ENCODE data around the gene FILIP1L. TPM values are rescaled to one million over a fixed set of nuclear protein-coding genes. Genes with fewer than 3 reads are reported as not detected.

The FILIP1L gene
- total and polyA plus RNA-seq, 2 of the 13 experiments (the other 11 are each of a cell fraction or from before 2014, with no cell fraction given), result 8.1 to 187 TPM

DNA sequence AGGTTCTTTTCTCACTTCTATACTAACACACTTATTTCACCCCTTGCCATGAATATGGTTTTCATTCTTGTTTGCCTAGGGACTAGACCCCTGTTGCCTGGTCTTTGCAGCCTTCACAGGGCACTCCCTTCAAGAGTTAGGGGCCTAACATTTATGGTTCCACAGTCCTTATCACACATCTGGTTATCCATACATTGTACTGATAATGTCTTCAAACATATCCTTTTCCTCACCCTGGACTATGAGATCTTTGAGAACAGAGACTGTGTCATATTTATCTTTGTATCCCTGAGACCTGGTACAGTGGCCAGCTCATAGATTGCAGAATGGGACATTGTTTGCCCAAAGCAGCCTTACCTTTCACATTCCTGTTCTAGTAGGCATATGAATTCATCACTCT is 190.4 kb downstream of the FILIP1L start (continued):
- TF ChIP-seq RBM39 (IDR thresholded peaks at IDR 0.05; ENCODE audit: low read depth, low read length, poor library complexity, severe bottlenecking), result no peak
- no peak for TF ChIP-seq ZMYM3 (CRISPR knock-in tag; IDR thresholded peaks at IDR 0.05)
- TF ChIP-seq, protein P1, sequence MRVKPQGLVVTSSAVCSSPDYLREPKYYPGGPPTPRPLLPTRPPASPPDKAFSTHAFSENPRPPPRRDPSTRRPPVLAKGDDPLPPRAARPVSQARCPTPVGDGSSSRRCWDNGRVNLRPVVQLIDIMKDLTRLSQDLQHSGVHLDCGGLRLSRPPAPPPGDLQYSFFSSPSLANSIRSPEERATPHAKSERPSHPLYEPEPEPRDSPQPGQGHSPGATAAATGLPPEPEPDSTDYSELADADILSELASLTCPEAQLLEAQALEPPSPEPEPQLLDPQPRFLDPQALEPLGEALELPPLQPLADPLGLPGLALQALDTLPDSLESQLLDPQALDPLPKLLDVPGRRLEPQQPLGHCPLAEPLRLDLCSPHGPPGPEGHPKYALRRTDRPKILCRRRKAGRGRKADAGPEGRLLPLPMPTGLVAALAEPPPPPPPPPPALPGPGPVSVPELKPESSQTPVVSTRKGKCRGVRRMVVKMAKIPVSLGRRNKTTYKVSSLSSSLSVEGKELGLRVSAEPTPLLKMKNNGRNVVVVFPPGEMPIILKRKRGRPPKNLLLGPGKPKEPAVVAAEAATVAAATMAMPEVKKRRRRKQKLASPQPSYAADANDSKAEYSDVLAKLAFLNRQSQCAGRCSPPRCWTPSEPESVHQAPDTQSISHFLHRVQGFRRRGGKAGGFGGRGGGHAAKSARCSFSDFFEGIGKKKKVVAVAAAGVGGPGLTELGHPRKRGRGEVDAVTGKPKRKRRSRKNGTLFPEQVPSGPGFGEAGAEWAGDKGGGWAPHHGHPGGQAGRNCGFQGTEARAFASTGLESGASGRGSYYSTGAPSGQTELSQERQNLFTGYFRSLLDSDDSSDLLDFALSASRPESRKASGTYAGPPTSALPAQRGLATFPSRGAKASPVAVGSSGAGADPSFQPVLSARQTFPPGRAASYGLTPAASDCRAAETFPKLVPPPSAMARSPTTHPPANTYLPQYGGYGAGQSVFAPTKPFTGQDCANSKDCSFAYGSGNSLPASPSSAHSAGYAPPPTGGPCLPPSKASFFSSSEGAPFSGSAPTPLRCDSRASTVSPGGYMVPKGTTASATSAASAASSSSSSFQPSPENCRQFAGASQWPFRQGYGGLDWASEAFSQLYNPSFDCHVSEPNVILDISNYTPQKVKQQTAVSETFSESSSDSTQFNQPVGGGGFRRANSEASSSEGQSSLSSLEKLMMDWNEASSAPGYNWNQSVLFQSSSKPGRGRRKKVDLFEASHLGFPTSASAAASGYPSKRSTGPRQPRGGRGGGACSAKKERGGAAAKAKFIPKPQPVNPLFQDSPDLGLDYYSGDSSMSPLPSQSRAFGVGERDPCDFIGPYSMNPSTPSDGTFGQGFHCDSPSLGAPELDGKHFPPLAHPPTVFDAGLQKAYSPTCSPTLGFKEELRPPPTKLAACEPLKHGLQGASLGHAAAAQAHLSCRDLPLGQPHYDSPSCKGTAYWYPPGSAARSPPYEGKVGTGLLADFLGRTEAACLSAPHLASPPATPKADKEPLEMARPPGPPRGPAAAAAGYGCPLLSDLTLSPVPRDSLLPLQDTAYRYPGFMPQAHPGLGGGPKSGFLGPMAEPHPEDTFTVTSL (CRISPR knock-in tag; IDR thresholded peaks at IDR 0.05; ENCODE audit: borderline replicate concordance), result 0 out of 2 replicates have a peak, but pooled peaks have one; percentile 34
- TF ChIP-seq, protein P2, sequence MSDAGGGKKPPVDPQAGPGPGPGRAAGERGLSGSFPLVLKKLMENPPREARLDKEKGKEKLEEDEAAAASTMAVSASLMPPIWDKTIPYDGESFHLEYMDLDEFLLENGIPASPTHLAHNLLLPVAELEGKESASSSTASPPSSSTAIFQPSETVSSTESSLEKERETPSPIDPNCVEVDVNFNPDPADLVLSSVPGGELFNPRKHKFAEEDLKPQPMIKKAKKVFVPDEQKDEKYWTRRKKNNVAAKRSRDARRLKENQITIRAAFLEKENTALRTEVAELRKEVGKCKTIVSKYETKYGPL (CRISPR knock-in tag; IDR thresholded peaks at IDR 0.05), result no peak
- no peak for TF ChIP-seq ZNF432 (CRISPR knock-in tag; IDR thresholded peaks at IDR 0.05; ENCODE audit: borderline replicate concordance)
- no peak for TF ChIP-seq RFX5 (IDR thresholded peaks at IDR 0.05; ENCODE audit: low read depth, low read length)
- TF ChIP-seq ZNF331 (CRISPR knock-in tag; IDR thresholded peaks at IDR 0.05), result 0 out of 2 replicates have a peak, but pooled peaks have one; percentile 10
- no peak for TF ChIP-seq ATAD3A (CRISPR knock-in tag; IDR thresholded peaks at IDR 0.05)
- TF ChIP-seq FOXA1 (IDR thresholded peaks at IDR 0.05), result no peak
- peak; percentile 70 for TF ChIP-seq FOXA1 (CRISPR knock-in tag; IDR thresholded peaks at IDR 0.05)
- peak; percentile 56; the same call in 1 of the 2 replicates for TF ChIP-seq TCF7 (IDR thresholded peaks at IDR 0.05; ENCODE audit: low read depth)
- no peak for TF ChIP-seq ADNP (CRISPR knock-in tag; IDR thresholded peaks at IDR 0.05)
- TF ChIP-seq SOX6 (IDR thresholded peaks at IDR 0.05), result no peak
- peak; percentile 51; the same call in 1 of the 2 replicates for TF ChIP-seq SOX6 (CRISPR knock-in tag; IDR thresholded peaks at IDR 0.05)
- TF ChIP-seq, protein P3, sequence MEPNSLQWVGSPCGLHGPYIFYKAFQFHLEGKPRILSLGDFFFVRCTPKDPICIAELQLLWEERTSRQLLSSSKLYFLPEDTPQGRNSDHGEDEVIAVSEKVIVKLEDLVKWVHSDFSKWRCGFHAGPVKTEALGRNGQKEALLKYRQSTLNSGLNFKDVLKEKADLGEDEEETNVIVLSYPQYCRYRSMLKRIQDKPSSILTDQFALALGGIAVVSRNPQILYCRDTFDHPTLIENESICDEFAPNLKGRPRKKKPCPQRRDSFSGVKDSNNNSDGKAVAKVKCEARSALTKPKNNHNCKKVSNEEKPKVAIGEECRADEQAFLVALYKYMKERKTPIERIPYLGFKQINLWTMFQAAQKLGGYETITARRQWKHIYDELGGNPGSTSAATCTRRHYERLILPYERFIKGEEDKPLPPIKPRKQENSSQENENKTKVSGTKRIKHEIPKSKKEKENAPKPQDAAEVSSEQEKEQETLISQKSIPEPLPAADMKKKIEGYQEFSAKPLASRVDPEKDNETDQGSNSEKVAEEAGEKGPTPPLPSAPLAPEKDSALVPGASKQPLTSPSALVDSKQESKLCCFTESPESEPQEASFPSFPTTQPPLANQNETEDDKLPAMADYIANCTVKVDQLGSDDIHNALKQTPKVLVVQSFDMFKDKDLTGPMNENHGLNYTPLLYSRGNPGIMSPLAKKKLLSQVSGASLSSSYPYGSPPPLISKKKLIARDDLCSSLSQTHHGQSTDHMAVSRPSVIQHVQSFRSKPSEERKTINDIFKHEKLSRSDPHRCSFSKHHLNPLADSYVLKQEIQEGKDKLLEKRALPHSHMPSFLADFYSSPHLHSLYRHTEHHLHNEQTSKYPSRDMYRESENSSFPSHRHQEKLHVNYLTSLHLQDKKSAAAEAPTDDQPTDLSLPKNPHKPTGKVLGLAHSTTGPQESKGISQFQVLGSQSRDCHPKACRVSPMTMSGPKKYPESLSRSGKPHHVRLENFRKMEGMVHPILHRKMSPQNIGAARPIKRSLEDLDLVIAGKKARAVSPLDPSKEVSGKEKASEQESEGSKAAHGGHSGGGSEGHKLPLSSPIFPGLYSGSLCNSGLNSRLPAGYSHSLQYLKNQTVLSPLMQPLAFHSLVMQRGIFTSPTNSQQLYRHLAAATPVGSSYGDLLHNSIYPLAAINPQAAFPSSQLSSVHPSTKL (CRISPR knock-in tag; IDR thresholded peaks at IDR 0.05), result peak; percentile 38; the same call in 1 of the 2 replicates
- no peak for TF ChIP-seq SYNCRIP (IDR thresholded peaks at IDR 0.05; ENCODE audit: insufficient read depth, low read depth, low read length)
- TF ChIP-seq ATF7-NPFF (CRISPR knock-in tag; IDR thresholded peaks at IDR 0.05; ENCODE audit: low read depth), result no peak
- no peak for TF ChIP-seq TEAD2 (CRISPR knock-in tag; IDR thresholded peaks at IDR 0.05)
- no peak for TF ChIP-seq MEIS2 (CRISPR knock-in tag; IDR thresholded peaks at IDR 0.05)
- TF ChIP-seq, protein P4, sequence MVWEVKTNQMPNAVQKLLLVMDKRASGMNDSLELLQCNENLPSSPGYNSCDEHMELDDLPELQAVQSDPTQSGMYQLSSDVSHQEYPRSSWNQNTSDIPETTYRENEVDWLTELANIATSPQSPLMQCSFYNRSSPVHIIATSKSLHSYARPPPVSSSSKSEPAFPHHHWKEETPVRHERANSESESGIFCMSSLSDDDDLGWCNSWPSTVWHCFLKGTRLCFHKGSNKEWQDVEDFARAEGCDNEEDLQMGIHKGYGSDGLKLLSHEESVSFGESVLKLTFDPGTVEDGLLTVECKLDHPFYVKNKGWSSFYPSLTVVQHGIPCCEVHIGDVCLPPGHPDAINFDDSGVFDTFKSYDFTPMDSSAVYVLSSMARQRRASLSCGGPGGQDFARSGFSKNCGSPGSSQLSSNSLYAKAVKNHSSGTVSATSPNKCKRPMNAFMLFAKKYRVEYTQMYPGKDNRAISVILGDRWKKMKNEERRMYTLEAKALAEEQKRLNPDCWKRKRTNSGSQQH (CRISPR knock-in tag; IDR thresholded peaks at IDR 0.05; ENCODE audit: low read depth), result no peak
- peak; percentile 34; the same call in 1 of the 2 replicates for TF ChIP-seq KAT8 (CRISPR knock-in tag; IDR thresholded peaks at IDR 0.05)

Data from HepG2 (cell line).